ENCODE results near the gene TTC34.

TTC34 gene, protein sequence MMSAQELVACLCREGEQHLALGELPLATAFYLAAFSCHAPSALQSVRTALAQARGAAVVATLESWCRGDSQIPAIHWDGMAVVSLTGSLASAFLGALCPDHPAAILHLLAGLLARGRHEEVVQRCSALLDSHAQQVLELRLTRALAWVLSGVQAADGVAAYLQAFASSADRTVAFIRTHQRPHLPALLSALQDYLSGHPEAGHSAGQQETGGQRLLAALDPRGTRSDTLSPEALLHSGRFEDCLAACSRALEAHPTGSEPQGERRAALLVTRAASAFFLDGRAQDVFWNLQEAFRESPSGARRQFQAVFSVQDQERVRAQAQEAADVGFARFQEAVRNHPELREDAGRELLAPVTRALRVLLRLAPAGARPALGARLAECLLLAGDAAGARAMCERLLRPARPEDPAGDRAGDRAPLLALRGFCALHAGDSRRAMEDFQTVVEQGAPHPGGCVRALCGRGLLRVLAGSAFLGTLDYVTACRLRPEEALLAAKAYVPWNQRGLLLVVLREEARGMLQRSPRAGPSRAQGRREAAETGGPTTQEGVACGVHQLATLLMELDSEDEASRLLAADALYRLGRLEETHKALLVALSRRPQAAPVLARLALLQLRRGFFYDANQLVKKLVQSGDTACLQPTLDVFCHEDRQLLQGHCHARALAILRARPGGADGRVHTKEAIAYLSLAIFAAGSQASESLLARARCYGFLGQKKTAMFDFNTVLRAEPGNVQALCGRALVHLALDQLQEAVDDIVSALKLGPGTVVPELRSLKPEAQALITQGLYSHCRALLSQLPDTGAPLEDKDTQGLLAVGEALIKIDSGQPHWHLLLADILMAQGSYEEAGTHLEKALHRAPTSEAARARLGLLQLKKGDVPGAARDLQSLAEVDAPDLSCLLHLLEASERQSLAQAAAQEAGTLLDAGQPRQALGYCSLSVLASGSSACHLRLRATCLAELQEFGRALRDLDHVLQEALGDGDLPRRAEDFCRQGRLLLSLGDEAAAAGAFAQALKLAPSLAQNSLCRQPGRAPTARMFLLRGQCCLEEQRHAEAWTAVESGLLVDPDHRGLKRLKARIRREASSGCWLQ

DNA sequence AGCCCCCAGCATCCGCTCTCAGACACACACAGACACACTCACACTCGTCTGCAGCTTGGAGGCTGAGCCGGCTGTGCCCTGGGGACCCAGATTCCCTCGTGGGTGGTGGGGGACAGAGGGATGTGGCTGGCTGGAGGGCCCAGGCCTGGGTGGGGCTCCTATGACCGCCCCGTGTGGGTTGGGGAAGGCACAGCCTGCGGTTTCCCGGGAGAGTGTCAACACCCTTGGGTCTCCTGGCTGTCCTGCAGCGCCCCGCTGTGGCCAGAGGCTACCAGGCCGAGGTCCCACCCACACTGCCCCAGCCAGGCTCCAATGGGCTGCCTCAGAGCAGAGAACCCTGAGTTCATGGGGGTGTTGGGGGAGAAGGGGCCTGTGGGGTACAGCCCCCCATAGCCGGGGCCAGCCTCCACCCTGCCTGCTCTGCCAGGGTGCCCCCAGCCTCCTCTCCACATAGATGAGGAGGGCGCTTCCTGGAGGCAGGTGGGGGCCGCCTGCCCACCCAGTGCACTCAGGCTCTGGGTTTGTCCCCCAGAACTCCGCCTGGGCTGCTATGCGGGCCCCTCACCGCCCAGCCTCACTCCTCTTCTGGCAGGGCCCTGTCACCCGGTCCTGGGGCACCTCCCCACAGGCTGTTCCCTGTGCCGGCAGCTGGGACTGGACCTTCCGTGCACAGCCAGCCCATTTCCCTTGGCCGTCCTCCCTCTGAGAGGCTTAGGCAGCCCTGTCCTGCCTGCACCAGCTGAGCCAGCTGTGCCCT lies at the start of gene TTC34:
Gene TTC34 (minus strand): TSS at position 159 of the 757 bp plus-strand sequence. CDS start 866 bp downstream, outside the sequence.
- peak; percentile 23 for DNase-seq (ENCODE audit: low spot score)

- DNase-seq (ENCODE audit: low spot score), result no peak
Observed at GRCh38 chr1:2850502-2850901, 49.0 kb upstream of the TTC34 start.

- DNase-seq (ENCODE audit: low spot score), result no peak
Observed at GRCh38 chr1:2848006-2848670, 46.6 kb upstream of the TTC34 start.

DNA sequence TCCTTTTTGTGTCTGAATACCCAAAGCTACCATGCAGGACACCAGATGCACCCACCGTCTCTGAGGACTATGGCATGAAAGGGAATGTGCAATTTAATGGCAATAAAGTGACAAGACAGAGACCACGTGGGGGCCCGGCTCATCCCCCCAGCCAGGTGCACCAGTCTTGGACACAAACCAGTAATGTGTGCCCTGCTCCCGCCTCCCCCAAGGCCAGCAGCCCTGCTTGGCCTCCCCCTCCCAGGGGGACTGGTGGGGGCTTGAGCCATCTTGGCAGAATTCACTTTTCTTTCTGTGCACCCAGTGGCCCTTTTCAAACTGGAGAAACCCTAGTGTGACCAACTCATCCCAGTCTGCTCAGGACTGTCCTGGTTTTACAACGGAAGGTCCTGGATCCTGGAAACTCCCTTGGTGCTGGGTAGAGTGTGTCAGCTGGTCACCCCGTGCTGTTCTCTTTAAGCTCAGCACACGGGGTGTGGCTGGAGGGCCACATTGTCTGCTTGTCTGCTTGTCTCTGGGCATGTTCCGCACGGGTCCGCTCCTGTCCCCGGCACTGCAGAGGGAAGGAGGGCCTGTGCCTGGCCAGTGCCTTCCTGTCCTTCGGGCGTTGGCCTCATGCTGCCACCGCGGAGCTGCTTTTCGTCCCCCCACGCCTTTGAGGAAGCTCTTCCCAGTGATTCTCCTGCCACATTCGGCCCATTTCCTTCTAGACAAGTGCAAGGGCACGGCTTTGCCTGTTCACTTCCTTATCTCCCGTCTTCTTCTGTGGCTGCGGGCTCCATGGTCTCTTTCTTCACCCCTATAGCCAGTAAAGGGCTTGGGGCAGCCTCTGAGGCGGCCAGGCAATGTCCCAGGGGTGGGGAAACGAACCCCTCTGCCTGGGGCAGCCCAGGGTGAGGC lies 45.8 kb upstream of the TTC34 start:
- DNase-seq (ENCODE audit: low spot score), result no peak

GRCh38 chr1:2845869-2846268 lies 44.4 kb upstream of the TTC34 start:
- DNase-seq (ENCODE audit: low spot score), result no peak

DNA sequence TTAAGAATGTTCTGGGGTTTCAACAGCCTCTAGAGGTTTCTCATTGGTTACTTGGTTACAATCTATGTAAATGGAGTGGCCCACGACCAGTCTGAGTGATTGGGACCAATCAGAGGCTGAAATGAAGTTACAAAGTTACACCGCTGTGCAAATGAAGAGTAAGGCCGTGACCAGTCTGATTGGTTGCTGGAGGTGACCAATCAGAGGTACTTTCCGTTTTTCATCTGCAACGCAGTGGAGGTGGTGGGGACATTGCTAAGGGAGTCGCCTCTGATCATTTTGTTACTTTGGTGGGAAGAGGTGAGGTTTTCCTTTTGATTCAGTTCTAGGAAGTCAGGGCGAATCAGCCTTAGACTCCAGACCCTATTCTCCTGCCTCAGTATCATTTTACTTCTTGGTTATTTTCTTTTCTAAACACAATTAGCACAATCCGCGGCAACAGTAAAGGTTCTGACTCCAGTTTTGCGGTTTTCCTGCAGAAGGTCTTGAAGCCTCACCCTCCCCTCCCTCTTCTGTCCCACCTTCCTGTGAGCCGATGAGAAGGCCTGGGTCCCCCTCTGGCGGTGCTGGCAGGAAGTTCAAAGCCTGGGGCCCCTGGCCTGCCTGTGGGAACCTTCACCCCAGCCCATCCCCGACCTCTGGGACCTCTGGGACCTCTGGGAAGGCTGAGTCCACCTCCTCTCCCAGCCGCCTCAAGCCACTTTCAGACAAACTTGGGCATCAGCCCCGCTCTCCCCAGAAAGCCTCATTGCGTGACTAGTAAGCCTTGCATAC lies 38.7 kb upstream of the TTC34 start:
- peak; percentile 2 for DNase-seq (ENCODE audit: low spot score)

DNA sequence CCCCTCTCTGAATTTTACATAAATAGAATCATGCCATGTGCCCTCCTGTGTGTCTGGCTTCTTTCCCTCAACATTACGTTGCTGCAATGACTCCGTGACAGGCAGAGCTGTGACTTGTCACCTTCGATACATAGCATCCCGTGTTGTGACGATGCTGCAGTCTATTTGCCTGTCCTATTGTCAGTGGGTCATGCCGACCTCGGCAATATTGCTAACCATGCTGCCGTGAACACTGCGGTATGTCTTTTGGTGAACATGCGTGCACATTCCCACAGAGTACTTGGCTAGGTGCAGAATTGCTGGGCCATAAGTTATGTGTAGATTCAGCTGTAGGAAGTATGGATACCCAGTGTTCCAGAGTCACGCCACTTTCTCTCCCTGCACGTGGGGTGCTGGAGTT lies 36.3 kb upstream of the TTC34 start:
- no peak for DNase-seq (ENCODE audit: low spot score)

- no peak for DNase-seq (ENCODE audit: low spot score)
Observed at GRCh38 chr1:2837316-2837715, 35.8 kb upstream of the TTC34 start.

DNA sequence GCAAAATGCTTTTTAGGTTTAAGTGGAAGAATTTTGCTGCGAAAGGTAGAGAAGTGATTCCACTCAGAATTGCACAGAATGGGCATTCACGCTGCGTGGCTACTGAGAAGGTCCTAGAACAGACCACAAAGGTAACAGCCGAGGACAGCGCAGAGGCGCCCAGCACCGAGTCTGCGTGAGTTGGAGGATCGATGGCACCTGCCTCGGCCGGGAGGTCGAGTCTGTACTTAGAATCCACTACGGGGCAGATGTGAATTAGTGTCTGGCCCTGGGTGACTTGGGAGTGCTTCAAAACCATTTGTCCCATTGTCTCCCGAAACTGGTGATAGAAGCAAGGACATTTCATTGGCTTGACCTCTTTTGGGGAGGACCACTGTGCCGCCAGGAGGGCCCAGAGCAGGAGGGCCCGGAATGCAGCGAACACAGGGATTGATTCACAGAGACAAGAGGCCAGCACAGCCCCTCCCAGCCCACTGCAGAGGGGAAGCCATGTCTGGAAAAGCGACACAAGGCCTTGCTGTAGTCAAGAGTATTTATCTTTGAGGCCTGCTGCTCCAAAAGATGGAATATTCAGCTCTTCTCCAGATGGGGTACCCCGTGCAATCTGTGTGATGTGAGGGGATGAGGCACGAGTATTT lies 35.0 kb upstream of the TTC34 start:
- DNase-seq (ENCODE audit: low spot score), result no peak

GRCh38 chr1:2835650-2836159 lies 34.2 kb upstream of the TTC34 start:
- DNase-seq (ENCODE audit: low spot score), result no peak

GRCh38 chr1:2834741-2835564 lies 33.5 kb upstream of the TTC34 start:
- no peak for DNase-seq (ENCODE audit: low spot score)

DNA sequence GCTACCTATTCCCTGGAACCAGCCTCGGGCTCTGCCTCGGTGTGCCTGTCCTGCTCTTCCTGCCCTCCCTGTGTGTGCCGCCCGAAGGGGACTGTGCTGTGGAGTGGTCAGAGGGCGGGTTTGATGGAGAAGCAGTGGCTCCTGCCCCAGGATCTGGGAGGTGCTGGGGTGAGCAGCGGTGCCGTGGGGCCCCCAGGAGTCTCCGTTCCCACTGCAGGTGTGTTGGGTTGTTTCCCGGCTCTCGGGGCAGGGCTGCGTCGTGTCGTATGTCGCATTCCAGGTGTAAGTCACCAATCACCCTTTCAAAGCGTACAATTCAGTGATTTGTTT lies 32.6 kb upstream of the TTC34 start:
- DNase-seq (ENCODE audit: low spot score), result no peak

- DNase-seq (ENCODE audit: low spot score), result no peak
Observed at GRCh38 chr1:2833454-2834145, 32.1 kb upstream of the TTC34 start.

- no peak for DNase-seq (ENCODE audit: low spot score)
Observed at GRCh38 chr1:2832506-2833453, 31.3 kb upstream of the TTC34 start.

- DNase-seq (ENCODE audit: low spot score), result no peak
Observed at GRCh38 chr1:2831596-2832212, 30.2 kb upstream of the TTC34 start.
